ENCODE measurements around the gene GALNT2. TPM values are rescaled to one million over a fixed set of nuclear protein-coding genes. Genes with fewer than 3 reads are reported as not detected.
A peak's percentile ranks its signal among the peaks of the same experiment; 100 is the strongest.

GALNT2 gene
- total RNA-seq, 1 donor = 38.0 TPM

DNA sequence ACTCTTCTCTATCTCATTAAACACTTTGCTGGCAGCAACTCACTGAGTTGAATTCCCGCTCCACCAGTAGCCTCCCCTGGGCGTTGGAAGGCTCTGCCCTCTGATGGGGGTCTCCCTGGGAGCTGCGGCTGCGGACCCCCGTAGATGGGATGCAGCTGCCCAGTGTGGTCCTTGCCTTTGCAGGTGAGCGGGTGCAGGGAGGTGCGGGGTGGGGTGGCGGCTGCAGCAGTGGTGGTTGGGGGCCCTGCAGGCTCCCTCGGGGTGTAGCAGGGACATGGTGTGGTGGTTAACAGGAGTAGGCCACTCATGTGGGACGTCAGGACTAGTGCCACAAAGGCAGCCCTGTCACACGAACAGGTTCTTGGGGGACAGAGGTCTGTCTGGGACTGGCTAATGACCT is 42.0 kb downstream of the GALNT2 start:
- DNase-seq (ENCODE audit: low read depth in 2 of 3, low spot score in 2 of 3) = no peak

- no peak for DNase-seq (ENCODE audit: low read depth in 2 of 3, low spot score in 2 of 3)
These were observed 43.0 kb downstream of the GALNT2 start for GRCh38 chr1:230109895-230110667.

GRCh38 chr1:230110971-230111370 is 43.9 kb downstream of the GALNT2 start:
- no peak for DNase-seq (ENCODE audit: low read depth in 2 of 3, low spot score in 2 of 3)

- peak in 2 of 3 donors; percentile 56 to 74 for DNase-seq (ENCODE audit: low read depth in 2 of 3, low spot score in 2 of 3)
These were observed 45.2 kb downstream of the GALNT2 start for GRCh38 chr1:230112131-230112701.

DNA sequence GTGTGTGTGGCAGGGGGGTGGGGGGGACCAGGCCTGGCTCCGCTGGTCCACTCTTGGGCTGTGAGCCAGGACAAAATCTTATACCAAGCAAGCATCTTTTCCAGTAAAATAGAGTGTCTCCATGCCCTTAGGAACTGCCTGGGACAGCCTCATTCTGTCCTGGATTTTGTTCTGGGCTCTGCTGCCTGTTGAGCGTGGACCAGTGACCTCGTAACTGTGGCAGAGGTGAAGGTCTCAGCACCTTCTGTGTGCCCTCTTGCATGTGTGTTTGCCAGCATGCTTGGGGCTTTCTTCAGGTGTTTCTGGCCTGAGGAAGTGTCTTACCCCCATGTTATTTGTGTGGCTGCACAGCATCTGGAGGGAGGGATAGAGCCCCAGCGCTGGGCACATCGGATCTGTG is 45.7 kb downstream of the GALNT2 start:
- no peak for DNase-seq (ENCODE audit: low read depth in 2 of 3, low spot score in 2 of 3)

GRCh38 chr1:230113235-230113592 is 46.2 kb downstream of the GALNT2 start:
- DNase-seq (ENCODE audit: low read depth in 2 of 3, low spot score in 2 of 3) = no peak

- DNase-seq (ENCODE audit: low read depth in 2 of 3, low spot score in 2 of 3) = no peak
These were observed 46.7 kb downstream of the GALNT2 start for GRCh38 chr1:230113593-230114236.

DNA sequence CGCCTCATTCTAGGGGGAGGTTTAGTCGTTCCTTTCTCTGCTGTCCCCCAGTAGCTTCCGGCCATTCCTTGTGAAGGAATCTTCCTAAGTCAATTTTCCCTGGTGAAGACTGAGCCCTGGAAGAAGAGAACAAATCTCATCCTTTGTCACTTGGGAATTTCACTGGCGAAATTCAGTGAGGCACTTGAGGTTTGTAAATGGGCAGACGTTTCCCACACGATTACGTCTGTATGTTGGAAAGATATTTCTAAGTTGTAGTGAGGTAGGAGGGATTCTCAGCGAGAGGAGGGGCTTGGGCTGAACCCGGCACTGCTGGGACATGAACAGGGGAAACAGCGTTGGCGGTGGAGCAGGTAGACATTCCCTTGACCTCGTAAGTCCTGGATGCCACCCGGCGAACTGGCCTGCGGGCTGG is 47.2 kb downstream of the GALNT2 start:
- no peak for DNase-seq (ENCODE audit: low read depth in 2 of 3, low spot score in 2 of 3)

GRCh38 chr1:230117694-230118093 is 50.7 kb downstream of the GALNT2 start:
- no peak for DNase-seq (ENCODE audit: low read depth in 2 of 3, low spot score in 2 of 3)

DNA sequence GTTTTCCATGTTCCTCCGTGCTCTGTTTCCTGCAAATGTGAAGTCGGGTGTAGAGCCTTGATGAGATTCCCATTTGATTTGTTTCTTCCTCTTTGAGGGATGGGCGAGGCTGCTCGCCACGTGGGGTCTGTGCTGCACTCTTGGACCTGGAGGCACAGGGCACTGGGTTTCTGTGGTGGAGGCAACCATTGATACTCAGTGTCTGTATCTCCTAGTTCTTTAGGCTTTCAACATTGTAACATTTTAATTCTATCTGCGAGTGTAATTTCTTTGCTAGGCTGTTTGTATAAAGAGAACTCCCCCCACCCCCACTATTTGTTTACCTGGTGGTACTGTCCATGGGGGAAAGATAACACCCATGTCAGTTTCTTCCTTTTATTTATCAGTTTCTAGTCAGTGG is 52.3 kb downstream of the GALNT2 start:
- DNase-seq (ENCODE audit: low read depth in 2 of 3, low spot score in 2 of 3) = no peak

- DNase-seq (ENCODE audit: low read depth in 2 of 3, low spot score in 2 of 3) = no peak
These were observed 53.4 kb downstream of the GALNT2 start for GRCh38 chr1:230120289-230120920.

DNA sequence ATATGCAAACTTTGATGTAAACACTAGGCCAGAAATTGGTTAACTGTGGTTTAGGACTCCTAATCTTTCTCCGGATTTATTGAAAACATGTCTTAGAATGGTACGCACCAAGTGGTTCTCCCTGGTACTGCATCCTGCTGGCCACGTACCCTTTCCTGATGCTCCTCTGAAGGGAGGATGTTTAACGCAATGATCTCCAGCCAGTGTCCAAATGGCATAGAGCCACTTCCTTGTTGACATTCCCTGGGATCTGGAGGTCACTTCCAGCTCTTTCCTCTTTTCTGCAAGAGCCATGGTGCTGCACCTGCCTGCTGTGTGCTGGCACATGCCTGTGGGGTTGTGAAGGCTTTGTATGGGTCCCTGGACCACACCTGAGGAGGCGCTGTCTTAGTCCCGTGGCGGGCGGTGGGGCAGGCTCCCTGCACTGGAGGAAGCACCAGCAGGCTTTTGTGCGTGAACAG is 53.9 kb downstream of the GALNT2 start:
- DNase-seq (ENCODE audit: low read depth in 2 of 3, low spot score in 2 of 3) = no peak

GRCh38 chr1:230121950-230122349 is 54.9 kb downstream of the GALNT2 start:
- no peak for DNase-seq (ENCODE audit: low read depth in 2 of 3, low spot score in 2 of 3)

- DNase-seq (ENCODE audit: low read depth in 2 of 3, low spot score in 2 of 3) = no peak
These were observed 55.6 kb downstream of the GALNT2 start for GRCh38 chr1:230122366-230123279.

- DNase-seq (ENCODE audit: low read depth in 2 of 3, low spot score in 2 of 3) = peak in 1 of 3 donors; percentile 32
These were observed 56.5 kb downstream of the GALNT2 start for GRCh38 chr1:230123280-230124185.

- no peak for DNase-seq (ENCODE audit: low read depth in 2 of 3, low spot score in 2 of 3)
These were observed 57.4 kb downstream of the GALNT2 start for GRCh38 chr1:230124186-230125128.

DNA sequence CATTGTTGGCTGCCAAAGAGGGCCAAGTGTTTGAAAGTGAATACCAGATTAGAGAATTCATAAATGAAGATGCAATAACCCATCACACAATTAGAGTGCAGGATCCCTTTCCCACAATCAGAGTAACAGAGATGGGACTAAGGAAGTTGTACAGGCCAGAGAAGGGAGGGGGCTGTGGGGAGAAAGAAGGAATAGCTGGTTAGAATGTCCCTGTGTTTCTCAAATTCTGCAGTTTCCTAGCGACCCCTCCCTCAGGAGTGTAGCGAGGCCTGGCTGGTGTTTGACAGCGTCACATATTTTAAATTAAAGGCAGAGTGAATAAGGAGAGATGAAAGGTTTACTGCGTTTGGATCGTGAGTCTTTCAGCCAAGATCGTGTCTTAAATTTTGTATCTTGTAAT is 58.1 kb downstream of the GALNT2 start:
- no peak for DNase-seq (ENCODE audit: low read depth in 2 of 3, low spot score in 2 of 3)
